Sigmoid colon (tissue), 7 donors: ENCODE measurements around the gene GPR137B. TPM values are rescaled to one million over a fixed set of nuclear protein-coding genes. Genes with fewer than 3 reads are reported as not detected.
"Not testable (repeated sequence)": the region's sequence is repeated elsewhere in the genome, so short reads cannot be mapped to it uniquely, and the experiment has no call there.

ENCODE experiments used
- DNase-seq: peaks from one replicate; pipeline ENCODE4 v3.0.0-alpha.2; 2019
- H3K27ac ChIP-seq, 4 donors: fragments of 200-600 bp; sonication (generic); one replicate each; pipeline ENCODE4 v1.5.1; 2016 to 2019; ENCODE audit warnings: mild to moderate bottlenecking in 1 of 4
- H3K27me3 ChIP-seq, 3 donors: fragments of 200-600 bp; sonication (generic); one replicate each; pipeline ENCODE4 v1.5.1; 2019; ENCODE audit warnings: mild to moderate bottlenecking in 1 of 3
- H3K36me3 ChIP-seq, 4 donors: fragments of 200-600 bp; sonication (generic); one replicate each; pipeline ENCODE4 v1.5.1; 2016 to 2019
- H3K4me1 ChIP-seq, 4 donors: fragments of 200-600 bp; sonication (generic); one replicate each; pipeline ENCODE4 v1.5.1; 2017 to 2019
- H3K4me3 ChIP-seq, 4 donors: fragments of 200-600 bp; sonication (generic); one replicate each; pipeline ENCODE4 v1.5.1; 2017 to 2019; ENCODE audit warnings: mild to moderate bottlenecking in 2 of 4, moderate library complexity in 1 of 4
- H3K9me3 ChIP-seq, 4 donors: fragments of 200-600 bp in 3 of 4; sonication (generic) in 3 of 4; one replicate each; pipeline versions ENCODE4 v1.5.1 to v1.6.1; 2013 to 2019
- CTCF ChIP-seq, 4 experiments: fragments of 450-650 bp in 3 of 4; fragments of 200-600 bp in 1 of 4; IDR thresholded peaks; one replicate each; pipeline ENCODE4 v1.5.1; 2016 to 2019; ENCODE audit warnings: antibody characterized with exemption in 4 of 4, mild to moderate bottlenecking in 3 of 4, moderate library complexity in 2 of 4
- EP300 ChIP-seq, 4 donors: sonication (generic); formaldehyde crosslinking; IDR thresholded peaks; one replicate each; pipeline ENCODE4 v1.6.1; 2017; ENCODE audit warnings: antibody characterized with exemption in 4 of 4
- POLR2A ChIP-seq, 2 donors: fragments of 450-650 bp; IDR thresholded peaks; one replicate each; pipeline ENCODE4 v1.6.1; 2016; ENCODE audit warnings: antibody characterized with exemption in 2 of 2, mild to moderate bottlenecking in 2 of 2, moderate library complexity in 2 of 2
- POLR2AphosphoS5 ChIP-seq, 4 donors: sonication (generic); formaldehyde crosslinking; IDR thresholded peaks; one replicate each; pipeline ENCODE4 v1.6.1; 2017; ENCODE audit warnings: antibody characterized with exemption in 4 of 4
- WGBS, 2 donors: extraction: QIAGEN DNeasy Blood & Tissue Kit; methylation state at CpG; one replicate each; pipeline ENCODE4 v1.1.7; 2013; 5-methylcytosine and 5-hydroxymethylcytosine counted together
- intact Hi-C: fragments of 100-400 bp; cut with DNase I; formaldehyde crosslinking; loops from one replicate; pipeline ENCODE4 v1.15.1; 2023
- polyA plus RNA-seq, 3 donors: library from polyadenylated mRNA; stranded (reverse); fragments of 200-250 nt; gene quantifications; one replicate each; pipeline ENCODE4 v1.2.3, GENCODE V29; 2013
- total RNA-seq, 4 donors: library from RNA; depleted of rRNA; stranded (reverse); fragments of >200 nt; gene quantifications; one replicate each; pipeline ENCODE4 v1.1.0, GENCODE V29; 2016
- donor health status: healthy with polysubstance abuse.
- donor health status: Bipolar disorder and iron deficiency.
- donor health status: healthy.

Gene GPR137B
- total and polyA plus RNA-seq, 7 donors = 6.0 to 25.5 (median 10.8) TPM

- TF ChIP-seq POLR2AphosphoS5 (IDR thresholded peaks at IDR 0.05) (no peak), CTCF (IDR thresholded peaks at IDR 0.05) (no peak), POLR2A (IDR thresholded peaks at IDR 0.05) (no peak), EP300 (IDR thresholded peaks at IDR 0.05) (no peak)
- intact Hi-C loops = no loop called here
- 81 to 90% methylated on average over 11 of the region's 11 CpGs for WGBS, 2 donors
- Histone ChIP-seq H3K27ac (no peak overlapping the region), H3K4me3 (no peak overlapping the region), H3K4me1 (peaks cover 0 to 8% (median 8%) of the 10 kb centered on the region in 4 donors), H3K9me3 (no peaks in the 10 kb centered on the region), H3K36me3 (no peaks in the 10 kb centered on the region), H3K27me3 (no peaks in the 10 kb centered on the region)
- no peak for DNase-seq
Measured at GRCh38 chr1:236155399-236155767, 13.0 kb downstream of the GPR137B start.

- WGBS, 2 donors = 93 to 94% methylated on average over 15 of the region's 15 CpGs
- TF ChIP-seq EP300 (IDR thresholded peaks at IDR 0.05) (no peak), CTCF (IDR thresholded peaks at IDR 0.05) (no peak), POLR2AphosphoS5 (IDR thresholded peaks at IDR 0.05) (no peak), POLR2A (IDR thresholded peaks at IDR 0.05) (no peak)
- intact Hi-C loops = no loop called here
Measured at GRCh38 chr1:236155841-236156503, 13.6 kb downstream of the GPR137B start.

GRCh38 chr1:236156512-236157208 lies 14.3 kb downstream of the GPR137B start:
- Histone ChIP-seq H3K4me3 (no peak overlapping the region), H3K27me3 (no peaks in the 10 kb centered on the region), H3K36me3 (no peaks in the 10 kb centered on the region), H3K27ac (no peak overlapping the region), H3K9me3 (peaks cover 0 to 3% (median 0%) of the 10 kb centered on the region in 4 donors), H3K4me1 (no peaks in the 10 kb centered on the region)
- intact Hi-C loops = no loop called here
- TF ChIP-seq CTCF (IDR thresholded peaks at IDR 0.05) = no peak
- TF ChIP-seq POLR2AphosphoS5 (IDR thresholded peaks at IDR 0.05) = no peak
- no peak for TF ChIP-seq EP300 (IDR thresholded peaks at IDR 0.05)
- no peak for TF ChIP-seq POLR2A (IDR thresholded peaks at IDR 0.05)
- WGBS, 2 donors = 67 to 83% methylated on average over 18 of the region's 18 CpGs
- no peak for DNase-seq

More at GRCh38 chr1:236155841-236156503, 13.6 kb downstream of the GPR137B start:
- no peaks in the 10 kb centered on the region for H3K36me3 ChIP-seq
- H3K9me3 ChIP-seq = no peaks in the 10 kb centered on the region
- H3K4me1 ChIP-seq = peaks cover 0 to 3% (median 2%) of the 10 kb centered on the region in 4 donors
- no peak overlapping the region for H3K27ac ChIP-seq
- DNase-seq = no peak
- no peaks in the 10 kb centered on the region for H3K27me3 ChIP-seq
- H3K4me3 ChIP-seq = no peak overlapping the region

GRCh38 chr1:236158072-236158471 lies 15.7 kb downstream of the GPR137B start:
- H3K4me1 ChIP-seq, H3K36me3 ChIP-seq, H3K27me3 ChIP-seq, H3K4me3 ChIP-seq, intact Hi-C loops, H3K27ac ChIP-seq: not testable (repeated sequence)
- DNase-seq = peak; percentile 7
- peaks cover 0 to 12% (median 0%) of the 10 kb centered on the region in 4 donors for H3K9me3 ChIP-seq
- WGBS, 2 donors = 91% methylated on average over 9 of the region's 9 CpGs

- H3K4me3 ChIP-seq = no peak overlapping the region
- 86 to 94% methylated on average over 2 of the region's 2 CpGs for WGBS, 2 donors
- intact Hi-C loops = no loop called here
- no peak for TF ChIP-seq POLR2AphosphoS5 (IDR thresholded peaks at IDR 0.05)
- TF ChIP-seq POLR2A (IDR thresholded peaks at IDR 0.05) = no peak
- no peak for TF ChIP-seq CTCF (IDR thresholded peaks at IDR 0.05)
- no peak for TF ChIP-seq EP300 (IDR thresholded peaks at IDR 0.05)
- H3K36me3 ChIP-seq = no peaks in the 10 kb centered on the region
- peaks cover 0 to 12% (median 0%) of the 10 kb centered on the region in 4 donors for H3K9me3 ChIP-seq
- no peak overlapping the region for H3K27ac ChIP-seq
- no peaks in the 10 kb centered on the region for H3K4me1 ChIP-seq
- no peaks in the 10 kb centered on the region for H3K27me3 ChIP-seq
- DNase-seq = no peak
Measured at GRCh38 chr1:236158719-236159118, 16.4 kb downstream of the GPR137B start.
